Measurements from ENCODE around the gene PROM2. TPM values are rescaled to one million over a fixed set of nuclear protein-coding genes. Genes with fewer than 3 reads are reported as not detected.

Gene PROM2
- total and polyA plus RNA-seq, 10 of the 15 experiments (the other 5 are each of a cell fraction or from before 2014, with no cell fraction given): 0.01 to 0.04 TPM; not detected in 8

GRCh38 chr2:95318431-95319220, 44.4 kb downstream of the PROM2 start:
- SMC1A ChIA-PET (ENCODE audit: uncharacterized antibody, unreplicated experiment): no interaction called here
- Histone ChIP-seq H3K27me3 (replicated peaks in 1 of 2; ENCODE audit: control insufficient read depth in 2 of 2, insufficient read depth in 2 of 2, low read length in 1 of 2) (no peaks in the 10 kb centered on the region; a peak in 1 of 4 replicates), H3K9me3 (replicated peaks; ENCODE audit: control insufficient read depth, insufficient read depth, low read length) (no peaks in the 10 kb centered on the region), H4K20me1 (ENCODE audit: control insufficient read depth, insufficient read depth) (no peaks in the 10 kb centered on the region), H3K9ac (ENCODE audit: control insufficient read depth, insufficient read depth, low read length) (no peak overlapping the region), H3K4me2 (ENCODE audit: control insufficient read depth, insufficient read depth) (no peak overlapping the region), H2AFZ (ENCODE audit: control insufficient read depth, low read depth, low read length) (no peak overlapping the region), H3K27ac (ENCODE audit: control insufficient read depth, insufficient read depth) (no peak overlapping the region), H3K4me1 (ENCODE audit: control insufficient read depth, insufficient read depth, low read length) (no peaks in the 10 kb centered on the region), H3K4me3 (no peak overlapping the region), H3K36me3 (ENCODE audit: control insufficient read depth in 2 of 2, insufficient read depth in 2 of 2, low read length in 1 of 2) (no peaks in the 10 kb centered on the region), H3K79me2 (ENCODE audit: control insufficient read depth, insufficient read depth, low read length) (no peaks in the 10 kb centered on the region)
- BruUV-seq (replicated peaks): no TSS peak
- POLR2A ChIA-PET: no interaction called here
- FAIRE-seq (no peak), DNase-seq (ENCODE audit: low read depth, low spot score) (no peak), ATAC-seq (no peak)
- intact Hi-C loops (cut with micrococcal nuclease; ENCODE audit: unreplicated experiment): no loop called here
- WGBS (ENCODE audit: insufficient coverage, insufficient replicate concordance, low lambda C conversion rate, missing lambda C conversion rate): 18% methylated on average over 13 of the region's 13 CpGs
- CTCF ChIA-PET: no interaction called here
- RAD21 ChIA-PET (ENCODE audit: unreplicated experiment): no interaction called here
- in situ Hi-C loops (cut with MboI): no loop called here
- TF ChIP-seq NBN (IDR thresholded peaks at IDR 0.05) (no peak), REST (IDR thresholded peaks at IDR 0.05; ENCODE audit: low read depth, low read length) (no peak), IRF5 (IDR thresholded peaks at IDR 0.05; ENCODE audit: borderline replicate concordance) (no peak), HDAC2 (IDR thresholded peaks at IDR 0.05) (no peak), MYC (IDR thresholded peaks at IDR 0.05; ENCODE audit: insufficient read depth, insufficient read length, insufficient replicate concordance, low read length, severe bottlenecking) (no peak), ETV6 (conservative IDR thresholded peaks at IDR 0.05 in 1 of 2, IDR thresholded peaks at IDR 0.05 in 1 of 2; ENCODE audit: borderline replicate concordance in 1 of 2, low read depth in 1 of 2) (no peak), RAD21 (IDR thresholded peaks at IDR 0.05; ENCODE audit: insufficient read depth, low read depth, low read length) (no peak)
- TF ChIP-seq, protein P1, sequence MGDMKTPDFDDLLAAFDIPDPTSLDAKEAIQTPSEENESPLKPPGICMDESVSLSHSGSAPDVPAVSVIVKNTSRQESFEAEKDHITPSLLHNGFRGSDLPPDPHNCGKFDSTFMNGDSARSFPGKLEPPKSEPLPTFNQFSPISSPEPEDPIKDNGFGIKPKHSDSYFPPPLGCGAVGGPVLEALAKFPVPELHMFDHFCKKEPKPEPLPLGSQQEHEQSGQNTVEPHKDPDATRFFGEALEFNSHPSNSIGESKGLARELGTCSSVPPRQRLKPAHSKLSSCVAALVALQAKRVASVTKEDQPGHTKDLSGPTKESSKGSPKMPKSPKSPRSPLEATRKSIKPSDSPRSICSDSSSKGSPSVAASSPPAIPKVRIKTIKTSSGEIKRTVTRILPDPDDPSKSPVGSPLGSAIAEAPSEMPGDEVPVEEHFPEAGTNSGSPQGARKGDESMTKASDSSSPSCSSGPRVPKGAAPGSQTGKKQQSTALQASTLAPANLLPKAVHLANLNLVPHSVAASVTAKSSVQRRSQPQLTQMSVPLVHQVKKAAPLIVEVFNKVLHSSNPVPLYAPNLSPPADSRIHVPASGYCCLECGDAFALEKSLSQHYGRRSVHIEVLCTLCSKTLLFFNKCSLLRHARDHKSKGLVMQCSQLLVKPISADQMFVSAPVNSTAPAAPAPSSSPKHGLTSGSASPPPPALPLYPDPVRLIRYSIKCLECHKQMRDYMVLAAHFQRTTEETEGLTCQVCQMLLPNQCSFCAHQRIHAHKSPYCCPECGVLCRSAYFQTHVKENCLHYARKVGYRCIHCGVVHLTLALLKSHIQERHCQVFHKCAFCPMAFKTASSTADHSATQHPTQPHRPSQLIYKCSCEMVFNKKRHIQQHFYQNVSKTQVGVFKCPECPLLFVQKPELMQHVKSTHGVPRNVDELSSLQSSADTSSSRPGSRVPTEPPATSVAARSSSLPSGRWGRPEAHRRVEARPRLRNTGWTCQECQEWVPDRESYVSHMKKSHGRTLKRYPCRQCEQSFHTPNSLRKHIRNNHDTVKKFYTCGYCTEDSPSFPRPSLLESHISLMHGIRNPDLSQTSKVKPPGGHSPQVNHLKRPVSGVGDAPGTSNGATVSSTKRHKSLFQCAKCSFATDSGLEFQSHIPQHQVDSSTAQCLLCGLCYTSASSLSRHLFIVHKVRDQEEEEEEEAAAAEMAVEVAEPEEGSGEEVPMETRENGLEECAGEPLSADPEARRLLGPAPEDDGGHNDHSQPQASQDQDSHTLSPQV (IDR thresholded peaks at IDR 0.05): no peak
- TF ChIP-seq, protein P2, sequence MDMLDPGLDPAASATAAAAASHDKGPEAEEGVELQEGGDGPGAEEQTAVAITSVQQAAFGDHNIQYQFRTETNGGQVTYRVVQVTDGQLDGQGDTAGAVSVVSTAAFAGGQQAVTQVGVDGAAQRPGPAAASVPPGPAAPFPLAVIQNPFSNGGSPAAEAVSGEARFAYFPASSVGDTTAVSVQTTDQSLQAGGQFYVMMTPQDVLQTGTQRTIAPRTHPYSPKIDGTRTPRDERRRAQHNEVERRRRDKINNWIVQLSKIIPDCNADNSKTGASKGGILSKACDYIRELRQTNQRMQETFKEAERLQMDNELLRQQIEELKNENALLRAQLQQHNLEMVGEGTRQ (IDR thresholded peaks at IDR 0.05; ENCODE audit: borderline replicate concordance, low read depth, low read length): no peak
- TF ChIP-seq, protein P3, sequence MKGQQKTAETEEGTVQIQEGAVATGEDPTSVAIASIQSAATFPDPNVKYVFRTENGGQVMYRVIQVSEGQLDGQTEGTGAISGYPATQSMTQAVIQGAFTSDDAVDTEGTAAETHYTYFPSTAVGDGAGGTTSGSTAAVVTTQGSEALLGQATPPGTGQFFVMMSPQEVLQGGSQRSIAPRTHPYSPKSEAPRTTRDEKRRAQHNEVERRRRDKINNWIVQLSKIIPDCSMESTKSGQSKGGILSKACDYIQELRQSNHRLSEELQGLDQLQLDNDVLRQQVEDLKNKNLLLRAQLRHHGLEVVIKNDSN (IDR thresholded peaks at IDR 0.05; ENCODE audit: borderline replicate concordance, extremely low read length, insufficient read depth, low read depth, low read length): no peak
